HUDEP-2 (cell line): Measurements from ENCODE around the gene ST3GAL4.

Experiments
- DNase-seq, 76 experiments: peaks; one replicate each; lab custom pipeline; 2025; ENCODE audit not compliant: unreplicated experiment in 76 of 76; lab: John Stamatoyannopoulos, UW

Gene ST3GAL4

GRCh38 chr11:126437731-126438130 lies 82.2 kb downstream of the ST3GAL4 start:
- DNase-seq: no peak

GRCh38 chr11:126438272-126438671 lies 82.8 kb downstream of the ST3GAL4 start:
- no peak for DNase-seq

- peak in 1 of 76 experiments; percentile 11 for DNase-seq
Measured at GRCh38 chr11:126438691-126439090, 83.2 kb downstream of the ST3GAL4 start.

- no peak for DNase-seq
Measured at GRCh38 chr11:126440276-126440675, 84.8 kb downstream of the ST3GAL4 start.

DNA sequence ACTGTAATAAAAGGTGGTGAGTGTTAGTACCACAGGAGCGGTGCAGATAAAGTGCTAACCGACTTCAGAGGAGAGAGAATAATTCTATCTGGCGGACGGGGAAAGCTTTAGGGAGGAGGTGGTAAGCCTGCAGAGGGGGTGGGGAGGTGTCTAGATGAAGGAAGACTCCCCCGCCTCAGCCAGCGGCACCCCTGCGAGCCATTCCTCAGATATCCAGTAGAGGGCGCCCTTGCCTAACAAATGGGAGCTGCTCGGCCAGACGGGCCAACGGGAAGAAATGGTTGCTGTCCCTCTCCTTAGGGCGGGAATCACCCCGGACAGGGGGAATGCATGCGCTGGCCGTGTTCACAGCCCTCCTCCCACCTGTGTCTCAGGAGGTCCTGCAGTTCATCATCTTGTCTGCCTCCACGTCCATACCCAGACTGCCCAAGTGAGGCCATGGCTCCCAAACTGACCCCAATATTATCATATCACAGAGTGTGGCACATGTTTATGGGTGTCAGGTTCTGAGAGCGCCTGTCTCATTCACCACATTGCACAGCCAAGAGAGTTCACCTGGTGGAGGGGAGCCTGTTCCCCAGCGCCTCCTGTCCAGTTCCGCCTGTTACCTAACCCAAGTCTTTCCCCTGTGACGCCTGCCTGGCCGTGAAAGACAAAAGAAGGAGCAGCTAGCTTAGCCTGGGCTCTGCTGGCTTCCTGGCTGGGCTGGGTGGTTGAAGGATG lies 85.5 kb downstream of the ST3GAL4 start:
- peak in 68 of 76 experiments; percentile 3 to 86 (median 50) for DNase-seq

DNA sequence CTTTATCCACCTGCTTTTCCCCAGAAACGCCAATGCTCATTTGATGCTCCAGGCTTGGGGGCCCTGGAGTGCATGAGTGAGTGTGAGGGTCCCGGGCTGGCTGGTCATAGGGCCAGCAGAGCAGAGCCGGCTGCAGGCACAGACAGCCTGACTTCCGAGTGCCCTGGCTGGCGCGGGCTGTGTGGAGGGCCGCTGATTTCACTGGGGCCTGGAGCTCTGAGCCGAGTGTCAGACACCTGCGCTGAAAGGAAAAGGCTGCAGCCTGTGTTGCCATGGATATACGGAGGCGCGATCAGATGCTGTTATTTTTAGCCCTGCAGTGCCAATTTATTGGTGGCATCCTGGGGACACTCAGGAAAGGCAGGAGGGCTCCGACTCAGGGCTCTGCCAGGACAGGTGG lies 87.6 kb downstream of the ST3GAL4 start:
- no peak for DNase-seq

DNA sequence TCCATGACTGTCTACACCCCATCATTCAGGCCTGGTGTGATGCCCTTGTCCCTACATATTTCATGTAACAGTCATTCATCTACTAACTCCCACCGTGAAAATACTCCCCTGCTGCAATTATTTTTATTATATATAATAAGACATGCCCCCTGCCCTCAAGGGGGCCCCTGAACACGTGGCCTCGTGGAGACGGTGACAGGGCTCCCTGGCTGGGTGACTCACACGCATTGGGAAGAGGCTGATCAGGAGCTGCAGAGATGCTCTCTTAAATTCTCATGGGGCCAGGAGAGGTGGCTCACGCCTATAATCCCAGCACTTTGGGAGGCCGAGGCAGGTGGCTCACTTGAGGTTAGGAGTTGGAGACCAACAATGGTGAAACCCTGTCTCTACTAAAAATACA lies 88.6 kb downstream of the ST3GAL4 start:
- DNase-seq: no peak

DNA sequence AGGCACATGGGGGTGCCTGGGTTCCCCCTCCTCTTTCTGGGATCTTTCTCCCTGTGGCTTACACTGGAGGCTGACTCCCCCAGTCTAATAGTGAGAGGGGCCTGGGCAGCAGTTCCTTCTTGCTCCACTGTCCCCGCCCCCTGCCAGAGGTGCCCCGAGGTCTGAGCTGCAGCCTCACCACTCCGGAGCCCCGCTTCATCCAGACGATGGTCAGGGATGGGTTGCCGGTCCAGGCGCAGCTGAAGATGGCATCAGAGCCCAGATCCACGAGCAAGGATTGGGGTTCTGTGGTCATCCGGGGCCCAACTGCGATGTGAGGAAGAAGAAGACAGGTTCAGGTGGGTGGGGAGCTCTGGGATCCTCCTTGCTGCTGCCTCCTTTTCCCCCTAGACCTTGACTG lies 91.1 kb downstream of the ST3GAL4 start:
- no peak for DNase-seq

GRCh38 chr11:126450198-126450597 lies 94.7 kb downstream of the ST3GAL4 start:
- DNase-seq: no peak

- no peak for DNase-seq
Measured at GRCh38 chr11:126450806-126451205, 95.3 kb downstream of the ST3GAL4 start.

GRCh38 chr11:126451211-126451802 lies 95.8 kb downstream of the ST3GAL4 start:
- DNase-seq: no peak

GRCh38 chr11:126452241-126453101 lies 97.0 kb downstream of the ST3GAL4 start:
- DNase-seq: no peak

DNA sequence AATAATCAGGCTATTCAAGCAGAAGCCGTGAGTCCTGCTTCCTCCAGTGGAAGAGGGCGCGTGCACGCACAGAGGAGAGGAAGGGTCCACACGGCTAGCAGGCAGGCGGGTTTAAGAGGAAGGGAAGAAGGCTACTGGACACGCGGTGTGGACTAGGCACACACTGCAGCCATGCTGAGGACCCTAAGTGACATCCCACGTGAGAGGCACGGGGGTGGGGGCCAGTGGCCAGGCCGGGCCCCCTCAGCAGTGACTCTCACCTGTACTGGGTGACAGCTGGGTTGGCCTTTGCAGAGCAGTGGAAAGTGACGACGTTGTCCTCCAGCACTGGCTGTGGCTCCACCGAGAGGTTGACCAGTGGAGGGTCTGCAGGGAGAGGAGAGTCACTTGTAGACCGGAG lies 100.6 kb downstream of the ST3GAL4 start:
- DNase-seq: no peak

DNA sequence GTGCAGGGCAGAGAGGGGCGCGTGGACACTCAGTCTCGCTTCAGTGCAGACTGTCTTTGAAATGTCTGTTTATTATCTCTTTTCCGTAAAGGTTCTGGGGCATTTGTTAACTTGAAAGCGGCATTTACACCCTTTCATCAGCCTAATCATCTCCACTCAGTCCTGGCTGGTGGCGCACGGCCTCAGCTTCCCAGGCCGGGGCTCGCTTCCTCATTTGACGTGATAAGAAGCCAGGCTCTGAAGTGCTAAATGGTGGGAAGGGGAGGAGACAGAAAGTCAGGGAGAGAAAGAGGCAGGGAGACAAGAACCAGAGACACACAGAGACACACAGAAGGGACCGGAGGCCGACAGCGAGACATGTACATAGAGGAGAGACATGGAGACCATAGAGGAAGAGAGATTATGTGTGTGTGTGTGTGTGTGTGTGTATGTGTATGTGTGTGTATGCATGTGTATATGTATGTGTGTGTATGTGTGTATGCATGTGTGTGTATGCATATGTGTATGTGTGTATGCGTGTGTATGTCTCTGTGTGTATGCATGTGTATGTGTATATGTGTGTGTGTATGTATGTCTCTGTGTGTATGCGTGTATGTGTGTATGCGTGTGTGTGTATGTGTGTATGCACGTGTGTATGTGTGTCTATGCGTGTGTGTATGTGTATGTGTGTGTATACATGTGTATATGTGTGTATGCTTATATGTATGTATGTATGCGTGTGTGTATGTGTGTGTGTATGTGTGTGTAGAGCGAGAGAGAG lies 101.5 kb downstream of the ST3GAL4 start:
- DNase-seq: no peak

GRCh38 chr11:126457817-126458216 lies 102.3 kb downstream of the ST3GAL4 start:
- DNase-seq: no peak

DNA sequence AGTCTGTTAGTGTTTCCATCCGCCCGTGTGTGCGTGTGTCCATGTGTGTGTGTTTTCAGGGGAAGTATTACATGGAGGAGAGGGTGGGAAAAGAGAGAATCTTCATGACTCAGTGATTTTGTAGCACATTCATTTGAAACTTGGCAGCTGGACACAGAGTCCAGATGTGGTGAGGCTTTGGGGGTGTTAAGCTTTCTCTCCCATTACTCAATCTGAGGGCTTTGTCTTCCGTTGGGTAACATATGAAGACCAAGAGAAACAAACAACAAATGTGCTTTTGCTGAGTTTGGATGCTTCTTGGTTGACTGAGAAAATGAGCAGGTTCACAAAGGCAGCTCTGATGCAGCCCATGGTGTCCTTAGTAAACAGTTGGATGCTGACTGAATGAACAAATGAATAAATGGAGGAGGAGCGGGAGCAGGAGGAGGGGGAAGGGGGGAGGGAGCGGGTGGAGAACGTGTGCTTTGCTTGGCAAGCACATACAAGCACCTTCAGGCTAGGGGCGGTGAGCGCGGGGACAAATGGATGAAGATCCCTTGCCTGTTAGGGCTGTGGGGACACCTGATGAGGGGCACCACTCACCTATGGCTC lies 104.3 kb downstream of the ST3GAL4 start:
- DNase-seq: no peak

GRCh38 chr11:126460417-126461095 lies 105.1 kb downstream of the ST3GAL4 start:
- DNase-seq: no peak

DNA sequence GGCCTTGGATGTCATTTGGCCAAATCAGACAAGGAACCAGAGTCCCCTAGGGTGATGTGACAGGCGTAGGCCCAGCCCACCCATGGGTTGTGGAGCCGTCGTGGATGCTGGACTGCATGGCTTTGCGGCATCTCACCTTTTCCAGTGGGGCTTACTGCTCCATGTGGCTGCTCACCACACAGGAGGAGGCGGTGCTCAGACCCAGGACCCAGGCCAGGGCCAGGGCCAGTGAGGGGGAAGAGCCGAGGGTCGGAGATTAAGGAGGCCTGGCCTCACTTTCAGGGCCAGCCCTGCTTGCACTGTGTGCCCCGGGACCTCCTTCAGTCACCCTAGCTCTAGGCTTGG lies 105.6 kb downstream of the ST3GAL4 start:
- no peak for DNase-seq

DNA sequence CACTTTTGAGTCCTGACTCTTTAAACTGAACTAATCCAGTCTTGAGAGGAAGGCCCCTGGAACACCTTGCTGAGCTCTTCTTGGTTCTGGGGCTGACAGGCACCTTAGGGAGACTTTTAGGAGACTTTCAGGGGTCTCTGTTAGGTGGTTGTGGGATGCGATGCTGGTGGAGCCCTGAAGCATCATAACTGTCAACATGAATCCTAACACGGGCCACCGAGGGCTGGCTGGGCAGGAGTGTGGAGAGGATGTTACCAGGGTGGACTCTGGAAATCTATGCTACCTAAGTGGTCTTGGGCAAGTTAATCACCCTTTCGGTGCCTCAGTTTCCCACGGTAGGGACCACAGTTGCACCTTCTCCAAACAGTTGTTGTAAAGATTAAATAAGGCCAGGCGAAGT lies 106.5 kb downstream of the ST3GAL4 start:
- no peak for DNase-seq

- no peak for DNase-seq
Measured at GRCh38 chr11:126462422-126462821, 106.9 kb downstream of the ST3GAL4 start.
